Neural cell (in vitro differentiated cells): ENCODE data around the gene VSIG10L.

ENCODE experiments used
- CTCF ChIP-seq: fragments of 450-650 bp; IDR thresholded peaks from 2 replicates; pipeline ENCODE4 v1.5.1; 2014; ENCODE audit warnings: antibody characterized with exemption, mild to moderate bottlenecking, moderate library complexity; ENCODE audit not compliant: poor library complexity, severe bottlenecking
- EP300 ChIP-seq: fragments of 450-650 bp; conservative IDR thresholded peaks from 2 replicates; pipeline ENCODE4 v1.6.1; 2014; ENCODE audit warnings: antibody characterized with exemption, mild to moderate bottlenecking, moderate library complexity; ENCODE audit not compliant: poor library complexity, severe bottlenecking
- EZH2 ChIP-seq: fragments of 200-600, 300-800 bp; shearing (Covaris generic), sonication (generic); IDR thresholded peaks from 2 replicates; pipeline ENCODE4 v1.6.1; 2014; ENCODE audit warnings: antibody characterized with exemption, low read length, borderline replicate concordance, mild to moderate bottlenecking; ENCODE audit not compliant: insufficient read depth, poor library complexity, severe bottlenecking
- TAF1 ChIP-seq: IDR thresholded peaks from 2 replicates; pipeline ENCODE4 v1.6.1; 2012; ENCODE audit warnings: low read depth

- no peak for TF ChIP-seq TAF1
- TF ChIP-seq CTCF, result no peak
- no peak for TF ChIP-seq EZH2
- TF ChIP-seq EP300, result no peak
These were observed 24.0 kb downstream of the VSIG10L start for GRCh38 chr19:51317968-51318367.
